Measurements from ENCODE around the gene OR52E2.

DNA sequence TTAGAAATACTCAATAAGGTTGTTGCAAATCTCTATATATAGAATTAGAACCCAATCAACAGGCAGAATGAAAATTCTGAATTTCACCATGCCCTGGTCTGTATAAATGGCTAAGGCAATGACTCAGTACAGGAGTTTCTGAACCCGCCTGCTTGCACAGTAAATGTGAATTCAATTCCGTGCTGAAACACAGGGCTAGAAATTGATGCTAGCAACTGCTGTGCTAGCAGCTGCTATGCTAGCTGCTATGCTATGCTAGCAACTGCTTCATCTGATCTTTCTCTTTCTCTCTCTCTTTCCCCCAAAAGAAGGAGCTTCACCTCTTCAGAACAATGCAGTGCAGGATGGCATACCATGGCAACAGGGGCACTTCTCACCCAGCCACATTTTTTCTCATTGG, 22.8 kb downstream of the OR52E2 start:
- TF ChIP-seq, protein P1, sequence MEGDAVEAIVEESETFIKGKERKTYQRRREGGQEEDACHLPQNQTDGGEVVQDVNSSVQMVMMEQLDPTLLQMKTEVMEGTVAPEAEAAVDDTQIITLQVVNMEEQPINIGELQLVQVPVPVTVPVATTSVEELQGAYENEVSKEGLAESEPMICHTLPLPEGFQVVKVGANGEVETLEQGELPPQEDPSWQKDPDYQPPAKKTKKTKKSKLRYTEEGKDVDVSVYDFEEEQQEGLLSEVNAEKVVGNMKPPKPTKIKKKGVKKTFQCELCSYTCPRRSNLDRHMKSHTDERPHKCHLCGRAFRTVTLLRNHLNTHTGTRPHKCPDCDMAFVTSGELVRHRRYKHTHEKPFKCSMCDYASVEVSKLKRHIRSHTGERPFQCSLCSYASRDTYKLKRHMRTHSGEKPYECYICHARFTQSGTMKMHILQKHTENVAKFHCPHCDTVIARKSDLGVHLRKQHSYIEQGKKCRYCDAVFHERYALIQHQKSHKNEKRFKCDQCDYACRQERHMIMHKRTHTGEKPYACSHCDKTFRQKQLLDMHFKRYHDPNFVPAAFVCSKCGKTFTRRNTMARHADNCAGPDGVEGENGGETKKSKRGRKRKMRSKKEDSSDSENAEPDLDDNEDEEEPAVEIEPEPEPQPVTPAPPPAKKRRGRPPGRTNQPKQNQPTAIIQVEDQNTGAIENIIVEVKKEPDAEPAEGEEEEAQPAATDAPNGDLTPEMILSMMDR (IDR thresholded peaks at IDR 0.05) = no peak
- no peak for TF ChIP-seq POLR2A (IDR thresholded peaks at IDR 0.05)

Measured in lower leg skin (tissue), 3 donors.